Neural cell (in vitro differentiated cells): ENCODE measurements around the gene NFIA. TPM values are rescaled to one million over a fixed set of nuclear protein-coding genes. Genes with fewer than 3 reads are reported as not detected.

Experiments used
- H2AFZ ChIP-seq: fragments of 200-600, 300-800 bp; sonication (generic), shearing (Covaris generic); 2 replicates; pipeline ENCODE4 v1.6.0; 2014; ENCODE audit warnings: low read depth, mild to moderate bottlenecking, antibody characterized with exemption, low read length, moderate library complexity
- H3F3A ChIP-seq: fragments of 200-600 bp; shearing (Covaris generic); 2 replicates; pipeline ENCODE4 v1.6.1; 2016; ENCODE audit warnings: mild to moderate bottlenecking, moderate library complexity, mixed read lengths, antibody characterized with exemption, low read length; ENCODE audit not compliant: insufficient read depth, poor library complexity, severe bottlenecking
- H3K27ac ChIP-seq: fragments of 200-600, 300-800 bp; sonication (generic), shearing (Covaris generic); 2 replicates; pipeline ENCODE4 v1.5.1; 2014; ENCODE audit warnings: mild to moderate bottlenecking, low read length, moderate library complexity
- H3K27me3 ChIP-seq: fragments of 300-800, 200-600 bp; sonication (generic), shearing (Covaris generic); 2 replicates; pipeline ENCODE4 v1.6.0; 2014; ENCODE audit warnings: mild to moderate bottlenecking, low read depth, low read length, moderate library complexity; ENCODE audit not compliant: insufficient read depth
- H3K36me3 ChIP-seq: fragments of 300-800, 200-600 bp; sonication (generic), shearing (Covaris generic); 2 replicates; pipeline ENCODE4 v1.5.1; 2014; ENCODE audit warnings: mild to moderate bottlenecking, antibody characterized with exemption, low read length, moderate library complexity; ENCODE audit not compliant: insufficient read depth
- H3K4me2 ChIP-seq: fragments of 300-800, 200-600 bp; sonication (generic), shearing (Covaris generic); 2 replicates; pipeline ENCODE4 v1.6.0; 2014; ENCODE audit warnings: mild to moderate bottlenecking, low read length
- H3K4me3 ChIP-seq: fragments of 300-800, 200-600 bp; sonication (generic), shearing (Covaris generic); 2 replicates; pipeline ENCODE4 v1.5.1; 2014; ENCODE audit warnings: mild to moderate bottlenecking, low read length, moderate library complexity
- H3K79me2 ChIP-seq: fragments of 200-600 bp; shearing (Covaris generic); replicated peaks from 2 replicates; pipeline ENCODE4 v1.6.0; 2014; ENCODE audit warnings: mild to moderate bottlenecking, low read length, moderate library complexity; ENCODE audit not compliant: insufficient read depth
- H3K9ac ChIP-seq: fragments of 300-800, 200-600 bp; sonication (generic), shearing (Covaris generic); 2 replicates; pipeline ENCODE4 v1.6.1; 2016; ENCODE audit warnings: mild to moderate bottlenecking, low read length, mixed read lengths
- H3K9me2 ChIP-seq: fragments of 200-600 bp; shearing (Covaris generic); 2 replicates; pipeline ENCODE4 v1.6.1; 2016; ENCODE audit warnings: mild to moderate bottlenecking, low read length, mixed read lengths; ENCODE audit not compliant: insufficient read depth
- H3K9me3 ChIP-seq: fragments of 200-600, 300-800 bp; sonication (generic), shearing (Covaris generic); 2 replicates; pipeline ENCODE4 v1.6.1; 2016; ENCODE audit warnings: mild to moderate bottlenecking, mixed run types, low read length, moderate library complexity, mixed read lengths
- H4K20me1 ChIP-seq: fragments of 200-600 bp; shearing (Covaris generic); 2 replicates; pipeline ENCODE4 v1.6.1; 2016; ENCODE audit warnings: mild to moderate bottlenecking, mixed run types; ENCODE audit not compliant: insufficient read depth
- CTCF ChIP-seq: fragments of 450-650 bp; IDR thresholded peaks from 2 replicates; pipeline ENCODE4 v1.5.1; 2014; ENCODE audit warnings: antibody characterized with exemption, mild to moderate bottlenecking, moderate library complexity; ENCODE audit not compliant: poor library complexity, severe bottlenecking
- EP300 ChIP-seq: fragments of 450-650 bp; conservative IDR thresholded peaks from 2 replicates; pipeline ENCODE4 v1.6.1; 2014; ENCODE audit warnings: antibody characterized with exemption, mild to moderate bottlenecking, moderate library complexity; ENCODE audit not compliant: poor library complexity, severe bottlenecking
- EZH2 ChIP-seq: fragments of 200-600, 300-800 bp; shearing (Covaris generic), sonication (generic); IDR thresholded peaks from 2 replicates; pipeline ENCODE4 v1.6.1; 2014; ENCODE audit warnings: antibody characterized with exemption, low read length, borderline replicate concordance, mild to moderate bottlenecking; ENCODE audit not compliant: insufficient read depth, poor library complexity, severe bottlenecking
- MXI1 ChIP-seq: fragments of 450-650 bp; conservative IDR thresholded peaks from 2 replicates; pipeline ENCODE4 v1.6.1; 2014; ENCODE audit warnings: antibody characterized with exemption, mild to moderate bottlenecking; ENCODE audit not compliant: poor library complexity, severe bottlenecking
- POLR2AphosphoS5 ChIP-seq: IDR thresholded peaks from 2 replicates; pipeline ENCODE4 v1.6.1; 2012
- REST ChIP-seq: IDR thresholded peaks from 2 replicates; pipeline ENCODE4 v1.6.1; 2012; ENCODE audit warnings: borderline replicate concordance
- SMC3 ChIP-seq: fragments of 450-650 bp; conservative IDR thresholded peaks from 2 replicates; pipeline ENCODE4 v1.6.1; 2014; ENCODE audit warnings: antibody characterized with exemption, mild to moderate bottlenecking, moderate library complexity; ENCODE audit not compliant: poor library complexity
- TAF1 ChIP-seq: IDR thresholded peaks from 2 replicates; pipeline ENCODE4 v1.6.1; 2012; ENCODE audit warnings: low read depth
- polyA plus RNA-seq: library from polyadenylated mRNA; depleted of rRNA; stranded (reverse); fragments of >200 nt; gene quantifications from 2 replicates; pipeline ENCODE4 v1.2.3, GENCODE V29; 2014

NFIA gene
- polyA plus RNA-seq, 1 donor from 2014 or later: 0.47 TPM

GRCh38 chr1:61400131-61400770, 317.9 kb downstream of the NFIA start:
- H3K4me2 ChIP-seq: no peak overlapping the region
- no peaks in the 10 kb centered on the region for H3K9me2 ChIP-seq
- H3F3A ChIP-seq: no peaks in the 10 kb centered on the region
- no peaks in the 10 kb centered on the region for H3K9me3 ChIP-seq
- H3K27ac ChIP-seq: no peak overlapping the region
- H3K4me3 ChIP-seq: no peak overlapping the region
- H4K20me1 ChIP-seq: no peaks in the 10 kb centered on the region
- TF ChIP-seq REST: no peak
- TF ChIP-seq EZH2: no peak
- no peak for TF ChIP-seq TAF1
- TF ChIP-seq POLR2AphosphoS5: no peak
- no peak for TF ChIP-seq SMC3
- TF ChIP-seq CTCF: no peak
- TF ChIP-seq MXI1: no peak
- no peak for TF ChIP-seq EP300
- no peak overlapping the region for H3K9ac ChIP-seq
- H2AFZ ChIP-seq: no peak overlapping the region
- no peaks in the 10 kb centered on the region for H3K36me3 ChIP-seq
- no peaks in the 10 kb centered on the region for H3K79me2 ChIP-seq
- H3K27me3 ChIP-seq: no peaks in the 10 kb centered on the region

GRCh38 chr1:61400997-61401396, 318.6 kb downstream of the NFIA start:
- Histone ChIP-seq H3K27ac (no peak overlapping the region), H3K9me3 (no peaks in the 10 kb centered on the region), H3K9ac (no peak overlapping the region), H3F3A (no peaks in the 10 kb centered on the region), H3K4me3 (no peak overlapping the region), H3K4me2 (no peak overlapping the region), H3K27me3 (no peaks in the 10 kb centered on the region), H2AFZ (no peak overlapping the region), H3K9me2 (no peaks in the 10 kb centered on the region), H3K36me3 (no peaks in the 10 kb centered on the region), H3K79me2 (no peaks in the 10 kb centered on the region), H4K20me1 (no peaks in the 10 kb centered on the region)
- TF ChIP-seq MXI1 (no peak), EZH2 (no peak), SMC3 (no peak), CTCF (no peak), POLR2AphosphoS5 (no peak), TAF1 (no peak)
